Stimulated activated naive B cell treated with anti-CD40 and anti-IgM and Interleukin-4, amounts not matched to agents 10 μg/mL and 1 μg/mL and 100 μg/mL, for 72 hours (primary cell): ENCODE data around the gene SMTN.
A peak's percentile ranks its signal among the peaks of the same experiment; 100 is the strongest.
"Not testable (repeated sequence)": the region's sequence is repeated elsewhere in the genome, so short reads cannot be mapped to it uniquely, and the experiment has no call there.

Experiments
- ATAC-seq, 2 donors: fragments of 150-1000 bp; cut with Tn5 transposase; replicated peaks; 2 replicates each; pipeline ENCODE4 v1.10.0; 2021; ENCODE audit warnings: moderate library complexity in 1 of 2
- DNase-seq: peaks from one replicate; pipeline ENCODE4 v3.0.0; 2021
- H3K27ac Mint-ChIP-seq: one replicate; pipeline ENCODE4 v1.8.0; 2022; ENCODE audit warnings: mild to moderate bottlenecking, mixed read lengths
- H3K27me3 Mint-ChIP-seq, 2 donors: one replicate each; pipeline ENCODE4 v1.8.0; 2022; ENCODE audit warnings: mixed read lengths in 2 of 2
- H3K36me3 Mint-ChIP-seq, 2 donors: one replicate each; pipeline ENCODE4 v1.8.0; 2022; ENCODE audit warnings: mixed read lengths in 2 of 2, mild to moderate bottlenecking in 1 of 2
- H3K4me1 Mint-ChIP-seq, 2 donors: one replicate each; pipeline ENCODE4 v1.8.0; 2022; ENCODE audit warnings: mixed read lengths in 2 of 2, mild to moderate bottlenecking in 1 of 2
- H3K4me3 Mint-ChIP-seq, 2 donors: one replicate each; pipeline ENCODE4 v1.8.0; 2022; ENCODE audit warnings: mild to moderate bottlenecking in 2 of 2, mixed read lengths in 2 of 2, moderate library complexity in 1 of 2
- H3K9me3 Mint-ChIP-seq, 2 donors: one replicate each; pipeline ENCODE4 v1.8.0; 2022; ENCODE audit warnings: mixed read lengths in 2 of 2, mild to moderate bottlenecking in 1 of 2

Gene SMTN

DNA sequence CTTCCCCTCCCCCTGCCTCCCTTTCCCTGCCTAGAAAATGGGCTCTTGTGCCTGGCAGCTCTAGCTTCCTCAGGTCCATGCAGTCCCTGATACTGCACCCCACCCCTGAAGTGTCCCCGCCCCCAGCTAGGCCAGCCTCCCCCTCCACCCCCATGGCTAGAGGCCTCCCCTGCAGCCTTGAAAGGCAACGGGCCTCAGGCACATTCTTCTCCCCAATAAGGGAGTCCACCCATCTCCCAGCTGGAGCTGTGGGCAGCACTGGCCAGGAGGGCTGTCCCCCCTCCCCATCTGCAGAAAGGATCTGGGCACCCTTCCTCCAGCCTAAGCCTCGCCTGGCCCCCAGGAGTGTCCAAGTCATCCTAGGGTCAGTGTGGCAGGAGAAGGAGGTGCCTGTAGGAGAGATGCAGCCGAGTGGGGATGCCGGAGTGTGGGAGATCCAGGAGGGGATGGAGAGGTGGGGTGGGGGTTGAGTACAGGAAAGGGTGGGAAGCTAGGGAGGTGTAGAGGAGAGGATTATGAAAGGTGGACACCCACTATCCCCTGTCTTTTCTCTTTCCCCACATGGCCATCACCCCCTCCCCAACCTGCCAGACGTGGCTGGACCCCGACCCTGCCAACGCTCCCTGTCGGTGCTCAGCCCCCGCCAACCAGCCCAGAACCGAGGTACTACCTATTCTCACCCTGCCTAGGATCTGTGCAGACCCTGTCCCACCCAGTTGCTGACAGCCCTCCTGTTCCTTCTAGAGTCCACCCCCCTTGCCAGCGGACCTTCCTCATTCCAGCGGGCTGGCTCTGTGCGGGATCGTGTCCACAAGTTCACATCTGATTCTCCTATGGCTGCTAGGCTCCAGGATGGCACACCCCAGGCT lies 9.3 kb downstream of the SMTN start:
- Mint-ChIP-seq H3K4me1 (peaks cover 10 to 14% of the 10 kb centered on the region in 2 donors), H3K9me3 (no peaks in the 10 kb centered on the region), H3K36me3 (no peaks in the 10 kb centered on the region), H3K27me3 (no peaks in the 10 kb centered on the region), H3K4me3 (no peak overlapping the region), H3K27ac (peak overlapping the region; percentile 51)
- DNase-seq (no peak), ATAC-seq (no peak)

DNA sequence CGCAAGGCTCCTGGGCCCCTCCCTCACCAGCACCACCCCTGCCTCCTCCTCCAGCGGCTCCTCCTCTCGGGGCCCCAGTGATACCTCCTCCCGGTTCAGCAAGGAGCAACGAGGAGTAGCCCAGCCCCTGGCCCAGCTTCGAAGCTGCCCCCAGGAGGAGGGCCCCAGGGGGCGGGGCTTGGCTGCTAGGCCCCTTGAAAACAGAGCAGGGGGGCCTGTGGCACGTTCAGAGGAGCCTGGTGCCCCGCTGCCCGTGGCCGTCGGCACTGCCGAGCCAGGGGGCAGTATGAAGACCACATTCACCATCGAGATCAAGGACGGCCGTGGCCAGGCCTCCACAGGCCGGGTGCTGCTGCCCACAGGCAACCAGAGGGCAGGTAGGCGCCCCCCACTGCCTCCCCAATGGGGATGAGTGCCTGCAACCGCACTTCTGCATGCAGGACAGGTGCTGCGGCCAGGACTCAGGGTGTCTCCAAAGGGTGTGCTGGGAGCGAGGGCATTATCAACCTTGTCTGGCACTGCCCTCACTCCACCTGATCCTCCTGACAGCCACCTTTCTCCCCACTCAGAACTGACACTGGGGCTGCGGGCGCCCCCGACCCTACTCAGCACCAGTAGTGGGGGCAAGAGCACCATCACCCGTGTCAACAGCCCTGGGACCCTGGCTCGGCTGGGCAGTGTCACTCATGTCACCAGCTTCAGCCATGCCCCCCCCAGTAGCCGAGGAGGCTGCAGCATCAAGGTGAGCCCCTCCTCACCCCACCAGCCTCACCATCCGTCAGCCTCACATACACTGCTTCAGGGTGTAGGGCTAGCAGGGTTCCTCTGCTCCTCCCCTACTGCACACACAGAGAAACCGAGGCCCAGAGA lies 10.2 kb downstream of the SMTN start:
- ATAC-seq: no peak
- no peaks in the 10 kb centered on the region for H3K36me3 Mint-ChIP-seq

DNA sequence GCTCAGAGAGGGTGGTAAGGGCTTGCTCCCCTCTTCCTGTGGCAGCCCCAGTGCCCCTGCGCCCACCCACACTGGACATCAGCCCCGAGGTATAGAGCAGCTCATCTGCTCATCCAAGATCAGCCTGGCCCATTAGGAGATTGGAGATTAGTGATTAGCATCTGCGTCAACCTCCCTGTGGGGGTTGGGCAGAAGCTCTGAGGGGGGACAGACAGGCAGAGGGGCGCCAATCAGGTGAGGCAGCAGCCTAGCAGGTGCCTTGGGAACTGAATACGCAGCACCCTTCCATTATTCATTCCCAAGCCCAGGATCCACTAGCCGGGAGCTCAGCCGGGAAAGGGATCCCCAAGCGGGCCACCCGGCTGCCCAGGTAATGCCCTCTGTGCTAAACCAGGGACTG lies 11.0 kb downstream of the SMTN start:
- DNase-seq (no peak), ATAC-seq (no peak)
- peaks cover 9% of the 10 kb centered on the region in 2 donors for H3K4me1 Mint-ChIP-seq
- no peak overlapping the region for H3K27ac Mint-ChIP-seq
- H3K4me3 Mint-ChIP-seq: no peak overlapping the region
- H3K27me3 Mint-ChIP-seq: no peaks in the 10 kb centered on the region
- H3K36me3 Mint-ChIP-seq: peaks cover 0 to 4% of the 10 kb centered on the region in 2 donors
- no peaks in the 10 kb centered on the region for H3K9me3 Mint-ChIP-seq

More for the DNA sequence above, 10.2 kb downstream of the SMTN start:
- Mint-ChIP-seq H3K27me3 (no peaks in the 10 kb centered on the region), H3K4me3 (no peak overlapping the region), H3K9me3 (no peaks in the 10 kb centered on the region), H3K4me1 (peaks cover 8 to 9% of the 10 kb centered on the region in 2 donors), H3K27ac (no peak overlapping the region)
- no peak for DNase-seq

DNA sequence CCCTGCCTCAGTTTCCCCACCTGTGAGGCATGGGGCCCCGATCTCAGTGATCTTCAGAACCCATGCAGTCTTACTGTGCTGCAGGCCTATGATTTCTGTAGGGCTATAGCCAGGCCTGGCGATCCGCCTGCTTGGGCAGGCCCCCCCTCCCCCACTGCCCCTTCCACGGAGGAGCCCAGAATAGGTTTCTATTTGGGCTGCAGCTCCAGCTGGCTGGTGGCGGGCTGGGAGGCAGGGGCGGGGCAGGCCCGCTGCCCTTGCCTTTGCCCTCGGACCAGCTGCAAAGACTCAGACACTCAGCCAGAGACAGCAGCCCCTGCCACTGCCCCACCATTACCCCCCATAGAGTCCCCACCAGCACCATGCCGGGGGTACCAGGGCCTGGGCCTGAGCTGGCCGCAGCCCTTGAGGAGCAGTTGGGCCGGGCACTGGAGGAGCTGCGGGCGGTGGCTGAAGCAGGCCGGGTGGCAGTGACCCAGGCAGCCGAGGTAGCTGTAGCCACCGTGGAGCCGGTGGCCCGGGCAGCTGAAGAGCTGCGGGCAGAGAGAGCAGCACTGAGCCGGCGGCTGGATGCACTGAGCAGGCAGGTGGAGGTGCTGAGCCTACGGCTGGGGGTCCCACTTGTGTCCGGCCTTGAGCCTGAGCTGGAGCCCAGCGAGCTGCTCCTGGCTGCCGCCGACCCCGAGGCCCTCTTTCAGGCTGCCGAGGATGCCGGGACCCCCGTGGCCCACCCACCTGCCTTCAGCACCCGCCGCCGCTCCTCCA lies 12.2 kb downstream of the SMTN start:
- no peak overlapping the region for H3K4me3 Mint-ChIP-seq
- H3K4me1 Mint-ChIP-seq: peaks cover 9% of the 10 kb centered on the region in 2 donors
- ATAC-seq (no peak), DNase-seq (no peak)
- H3K36me3 Mint-ChIP-seq: peaks cover 0 to 4% of the 10 kb centered on the region in 2 donors
- H3K27me3 Mint-ChIP-seq: no peaks in the 10 kb centered on the region
- H3K9me3 Mint-ChIP-seq: no peaks in the 10 kb centered on the region
- H3K27ac Mint-ChIP-seq: no peak overlapping the region

DNA sequence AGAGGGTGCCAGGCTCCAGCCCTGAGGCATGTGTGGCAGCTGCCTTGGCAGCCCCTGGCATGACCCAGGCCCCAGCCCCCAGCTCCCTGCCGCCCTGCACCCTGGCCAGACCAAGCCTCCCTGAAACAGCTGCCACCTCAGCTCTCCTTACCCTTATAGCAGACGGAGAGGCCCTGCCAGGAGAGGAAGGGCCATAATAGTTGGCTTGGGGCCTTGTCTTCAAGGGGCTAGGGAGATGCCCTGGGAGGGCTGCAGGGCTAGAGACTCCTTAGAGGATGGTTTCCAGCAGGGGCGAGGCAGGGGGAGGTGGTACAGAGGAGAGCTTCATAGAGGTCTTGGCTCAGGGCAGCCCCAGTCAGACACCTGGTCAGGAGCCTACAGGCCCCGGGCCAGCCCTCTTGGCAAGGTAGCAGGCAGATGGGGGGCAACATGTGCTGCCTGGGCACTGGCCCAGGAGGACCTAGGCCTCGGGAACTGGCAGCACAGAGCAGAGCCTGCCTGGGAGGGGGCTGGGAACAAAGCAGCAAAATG lies 13.0 kb downstream of the SMTN start:
- ATAC-seq (peak in 1 of 2 donors; percentile 20), DNase-seq (no peak)
- H3K9me3 Mint-ChIP-seq: no peaks in the 10 kb centered on the region
- H3K4me1 Mint-ChIP-seq: peaks cover 8% of the 10 kb centered on the region in 2 donors
- H3K27ac Mint-ChIP-seq: no peak overlapping the region
- no peak overlapping the region for H3K4me3 Mint-ChIP-seq
- H3K36me3 Mint-ChIP-seq: peaks cover 0 to 4% of the 10 kb centered on the region in 2 donors
- H3K27me3 Mint-ChIP-seq: no peaks in the 10 kb centered on the region

DNA sequence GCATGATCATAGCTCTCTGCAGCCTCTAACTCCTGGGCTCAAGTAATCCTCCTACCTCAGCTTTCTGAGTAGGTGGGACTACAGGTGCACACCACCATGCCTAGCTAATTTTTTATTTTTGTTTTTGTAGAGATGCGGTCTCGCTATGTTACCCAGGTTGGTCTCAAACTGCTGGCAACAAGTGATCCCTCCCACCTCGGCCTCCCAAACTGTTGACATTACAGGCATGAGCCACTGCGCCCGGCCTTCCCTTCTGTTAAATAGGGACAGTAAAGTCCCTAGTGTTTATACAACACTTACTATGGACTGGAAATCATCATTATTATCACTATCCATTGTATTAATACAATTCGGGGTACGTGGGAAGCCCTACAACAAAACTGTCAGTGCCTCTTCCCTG lies 13.6 kb downstream of the SMTN start:
- ATAC-seq (no peak), DNase-seq (no peak)
- Mint-ChIP-seq H3K27me3 (no peaks in the 10 kb centered on the region), H3K4me1 (peaks cover 1 to 2% of the 10 kb centered on the region in 2 donors), H3K4me3 (no peak overlapping the region), H3K9me3 (no peaks in the 10 kb centered on the region), H3K36me3 (peaks cover 0 to 4% of the 10 kb centered on the region in 2 donors), H3K27ac (no peak overlapping the region)

DNA sequence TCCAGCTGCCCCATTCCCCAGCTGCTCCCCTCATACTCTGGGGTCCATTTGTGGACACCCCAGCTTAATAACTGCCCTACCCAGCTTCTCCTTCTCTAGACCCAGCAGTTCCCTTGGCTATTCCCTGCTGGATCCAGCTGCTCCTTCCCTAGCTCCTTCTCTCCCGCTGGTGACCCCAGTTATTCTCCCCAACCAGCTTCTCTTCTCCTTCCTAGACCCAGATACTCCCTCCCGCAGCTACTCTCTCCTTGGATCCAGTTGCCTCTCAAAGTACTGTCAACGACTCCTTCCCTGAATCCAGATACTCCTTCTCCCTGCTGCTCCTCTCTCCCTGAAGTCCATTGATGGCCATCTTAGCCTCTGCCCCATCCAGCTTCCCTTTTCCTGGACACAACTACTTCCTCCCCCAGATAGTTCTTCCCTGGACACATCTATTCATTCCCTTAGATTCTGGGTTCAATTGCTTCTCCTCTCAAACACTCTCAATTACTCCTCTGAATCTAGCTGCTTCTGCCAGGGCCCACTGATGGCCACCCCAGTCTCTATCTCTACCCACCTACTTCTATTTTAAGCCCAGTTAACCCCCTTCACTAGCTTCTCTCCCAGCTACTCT lies 14.6 kb downstream of the SMTN start:
- peaks cover 0 to 1% of the 10 kb centered on the region in 2 donors for H3K4me1 Mint-ChIP-seq
- ATAC-seq (no peak), DNase-seq (no peak)
- no peaks in the 10 kb centered on the region for H3K27me3 Mint-ChIP-seq
- no peak overlapping the region for H3K27ac Mint-ChIP-seq
- peaks cover 2 to 4% of the 10 kb centered on the region in 2 donors for H3K36me3 Mint-ChIP-seq
- H3K4me3 Mint-ChIP-seq: no peak overlapping the region
- no peaks in the 10 kb centered on the region for H3K9me3 Mint-ChIP-seq

DNA sequence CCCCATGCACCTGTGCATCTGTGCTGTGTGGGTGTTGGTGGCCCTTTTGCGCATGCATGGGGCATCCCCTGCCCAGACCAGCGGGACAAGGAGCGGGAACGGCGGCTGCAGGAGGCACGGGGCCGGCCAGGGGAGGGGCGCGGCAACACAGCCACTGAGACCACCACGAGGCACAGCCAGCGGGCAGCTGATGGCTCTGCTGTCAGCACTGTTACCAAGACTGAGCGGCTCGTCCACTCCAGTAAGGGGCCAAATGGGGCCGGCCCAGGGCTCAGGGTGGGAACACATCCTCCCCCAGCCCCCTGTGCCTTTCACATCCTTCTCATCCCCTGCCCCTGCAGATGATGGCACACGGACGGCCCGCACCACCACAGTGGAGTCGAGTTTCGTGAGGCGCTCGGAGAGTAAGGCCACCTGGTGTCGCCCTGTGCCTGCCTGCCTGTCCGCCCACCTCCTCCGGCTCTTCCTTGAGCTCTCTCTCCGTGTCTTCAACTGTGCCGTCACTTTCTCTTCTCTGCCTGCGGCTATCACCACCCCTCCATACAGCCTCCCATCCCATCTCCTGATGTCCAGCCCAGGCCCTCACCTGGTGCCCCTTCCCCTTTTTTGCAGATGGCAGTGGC lies 15.7 kb downstream of the SMTN start:
- ATAC-seq: no peak

DNA sequence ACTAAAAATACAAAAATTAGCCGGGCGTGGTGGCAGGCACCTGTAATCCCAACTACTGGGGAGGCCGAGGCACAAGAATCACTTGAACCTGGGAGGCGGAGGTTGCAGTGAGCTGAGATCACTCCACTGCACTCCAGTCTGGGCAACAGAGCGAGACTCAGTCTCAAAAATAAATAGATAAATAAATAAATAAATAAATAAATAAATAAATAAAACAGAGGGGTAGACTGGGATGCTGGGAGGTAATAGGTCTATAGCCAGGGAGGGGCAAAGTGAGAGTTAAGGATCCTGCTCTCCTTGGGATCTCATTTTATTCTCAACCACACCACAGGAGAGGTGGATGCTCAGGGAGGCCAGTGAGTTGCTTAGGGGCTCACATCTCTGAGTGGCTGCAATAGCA lies 16.4 kb downstream of the SMTN start:
- not testable (repeated sequence) for H3K27me3 Mint-ChIP-seq, H3K4me3 Mint-ChIP-seq, H3K9me3 Mint-ChIP-seq, DNase-seq, H3K4me1 Mint-ChIP-seq, H3K27ac Mint-ChIP-seq, ATAC-seq, H3K36me3 Mint-ChIP-seq

More for the DNA sequence above, 15.7 kb downstream of the SMTN start:
- no peaks in the 10 kb centered on the region for H3K27me3 Mint-ChIP-seq
- H3K27ac Mint-ChIP-seq: no peak overlapping the region
- peaks cover 2 to 4% of the 10 kb centered on the region in 2 donors for H3K36me3 Mint-ChIP-seq
- DNase-seq: no peak
- no peak overlapping the region for H3K4me3 Mint-ChIP-seq
- no peaks in the 10 kb centered on the region for H3K9me3 Mint-ChIP-seq
- peaks cover 0 to 2% of the 10 kb centered on the region in 2 donors for H3K4me1 Mint-ChIP-seq

DNA sequence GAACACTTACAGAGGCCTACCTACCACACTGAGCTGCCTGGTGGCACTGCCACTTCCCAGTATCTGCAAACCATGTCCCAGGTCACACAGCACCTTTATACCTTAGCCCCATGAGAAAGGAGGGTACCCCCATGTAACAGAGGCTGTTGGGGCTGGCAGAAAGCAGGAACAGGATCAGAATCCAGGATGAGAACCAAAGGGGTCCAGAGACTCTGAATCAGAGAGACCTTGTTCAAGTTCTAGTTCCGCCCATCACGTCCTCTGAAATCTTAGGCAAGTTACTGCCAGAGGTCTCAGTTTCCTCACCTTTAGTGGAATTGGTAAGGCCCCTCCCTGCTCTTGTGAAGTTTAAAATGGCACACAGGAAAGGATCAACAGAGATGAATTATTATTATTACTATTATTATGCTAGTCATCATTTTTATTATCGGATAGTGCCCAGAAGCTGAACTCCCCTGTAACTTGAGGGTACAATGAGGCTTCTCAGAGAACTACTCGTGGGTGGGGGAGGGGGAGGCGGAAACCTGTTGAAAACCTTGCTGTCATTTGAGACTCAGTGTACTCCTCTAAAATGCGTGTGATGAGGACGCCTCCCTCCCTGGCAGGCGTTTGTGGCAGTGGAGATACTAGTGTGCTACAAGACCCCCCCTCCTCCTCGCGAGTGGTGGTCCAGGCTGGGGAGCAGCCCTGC lies 17.0 kb downstream of the SMTN start:
- H3K27me3 Mint-ChIP-seq: no peaks in the 10 kb centered on the region
- DNase-seq (no peak), ATAC-seq (no peak)
- peak overlapping the region; percentile 38 for H3K27ac Mint-ChIP-seq
- H3K4me3 Mint-ChIP-seq: no peak overlapping the region
- peaks cover 0 to 3% of the 10 kb centered on the region in 2 donors for H3K4me1 Mint-ChIP-seq
- peaks cover 2 to 4% of the 10 kb centered on the region in 2 donors for H3K36me3 Mint-ChIP-seq
- H3K9me3 Mint-ChIP-seq: no peaks in the 10 kb centered on the region

DNA sequence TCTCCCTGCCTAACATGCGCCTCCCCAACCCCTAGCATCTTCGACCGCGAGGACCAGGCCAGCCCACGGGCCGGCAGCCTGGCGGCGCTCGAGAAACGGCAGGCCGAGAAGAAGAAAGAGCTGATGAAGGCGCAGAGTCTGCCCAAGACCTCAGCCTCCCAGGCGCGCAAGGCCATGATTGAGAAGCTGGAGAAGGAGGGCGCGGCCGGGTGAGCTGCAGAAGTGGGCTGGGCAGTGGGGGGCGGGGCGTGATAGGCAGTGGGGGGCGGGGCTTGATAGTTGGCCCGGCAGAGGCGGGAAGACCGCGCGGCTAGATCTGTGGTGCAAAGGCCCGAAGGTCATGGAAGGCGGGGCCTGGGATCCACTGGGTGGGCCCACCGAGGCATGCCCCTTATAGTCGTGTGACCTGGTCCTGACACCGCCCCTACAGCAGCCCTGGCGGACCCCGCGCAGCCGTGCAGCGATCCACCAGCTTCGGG lies 17.6 kb downstream of the SMTN start:
- no peak for DNase-seq
- peaks cover 2 to 4% of the 10 kb centered on the region in 2 donors for H3K36me3 Mint-ChIP-seq
- ATAC-seq: no peak
- H3K9me3 Mint-ChIP-seq: no peaks in the 10 kb centered on the region
- no peak overlapping the region for H3K4me3 Mint-ChIP-seq
- no peaks in the 10 kb centered on the region for H3K27me3 Mint-ChIP-seq
- H3K4me1 Mint-ChIP-seq: peaks cover 0 to 3% of the 10 kb centered on the region in 2 donors
- peak overlapping the region; percentile 38 for H3K27ac Mint-ChIP-seq

DNA sequence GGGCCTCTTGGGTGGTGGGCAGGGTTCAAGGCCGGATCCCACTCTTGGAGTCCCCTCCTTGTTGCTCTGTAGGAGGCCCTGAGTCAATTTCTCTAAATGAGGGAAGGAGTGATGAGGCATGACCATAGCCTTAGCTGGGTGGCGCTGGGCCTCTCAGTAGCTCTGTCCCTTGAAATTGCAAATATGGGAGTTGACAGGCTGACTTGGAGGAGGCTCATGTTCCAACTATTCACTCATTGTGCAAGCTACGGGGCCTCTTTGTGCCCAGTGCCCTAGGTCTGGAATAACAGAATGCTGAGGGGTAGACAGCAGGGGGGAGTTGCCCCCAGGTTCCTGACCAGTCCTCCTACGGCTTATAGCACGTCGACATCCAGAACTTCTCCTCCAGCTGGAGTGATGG lies 18.3 kb downstream of the SMTN start:
- peaks cover 2 to 4% of the 10 kb centered on the region in 2 donors for H3K36me3 Mint-ChIP-seq
- H3K4me3 Mint-ChIP-seq: no peak overlapping the region
- DNase-seq: no peak
- H3K27ac Mint-ChIP-seq: no peak overlapping the region
- no peak for ATAC-seq
- H3K4me1 Mint-ChIP-seq: peaks cover 0 to 3% of the 10 kb centered on the region in 2 donors
- no peaks in the 10 kb centered on the region for H3K9me3 Mint-ChIP-seq
- H3K27me3 Mint-ChIP-seq: no peaks in the 10 kb centered on the region
